Stimulated activated CD8-positive, alpha-beta memory T cell treated with anti-CD3 and anti-CD28 coated beads, Interleukin-4, amount 100 ng/mL, for 48 hours (primary cell): ENCODE measurements around the gene LAMA1.

Experiments
- DNase-seq: peaks from one replicate; pipeline ENCODE4 v3.0.0-alpha.2; 2020

The LAMA1 gene

DNA sequence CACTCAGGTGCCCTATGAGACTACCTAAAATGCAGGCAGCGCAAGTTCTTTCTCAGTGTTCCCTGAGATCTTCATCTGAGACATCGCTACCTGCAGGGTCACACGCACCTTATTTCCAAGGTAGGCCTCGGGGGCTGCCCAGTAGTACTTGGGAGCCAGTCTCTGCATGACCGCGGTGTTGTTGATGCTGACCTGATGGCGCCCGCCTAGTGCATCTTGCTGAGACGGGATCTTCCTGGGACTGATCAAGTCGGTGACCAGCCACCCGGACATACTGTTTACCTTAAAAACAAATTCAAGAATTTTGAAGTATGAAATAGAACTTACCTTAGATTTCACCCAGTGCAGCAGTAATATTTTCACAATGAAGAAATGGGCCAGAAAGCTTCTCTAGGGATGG, 80.1 kb downstream of the LAMA1 start:
- DNase-seq: no peak

DNA sequence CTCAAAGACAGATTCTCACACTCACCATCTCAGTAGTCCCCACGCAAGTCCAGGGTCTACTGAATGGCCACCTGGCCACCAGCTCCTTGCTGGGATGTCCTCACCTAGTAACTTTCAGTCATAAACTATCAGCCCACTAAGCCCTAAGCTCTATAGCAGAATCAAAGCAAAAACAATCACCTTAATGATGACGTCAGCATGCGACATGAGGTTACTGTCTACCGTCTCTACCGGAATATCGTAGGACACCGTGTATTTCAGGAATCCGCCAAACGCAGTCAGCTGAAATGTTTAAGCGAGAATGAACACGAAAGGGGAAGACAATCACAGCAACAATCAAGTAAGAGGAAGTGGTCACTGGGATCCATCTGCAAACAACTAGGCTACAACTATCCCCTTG, 81.8 kb downstream of the LAMA1 start:
- DNase-seq: no peak

DNA sequence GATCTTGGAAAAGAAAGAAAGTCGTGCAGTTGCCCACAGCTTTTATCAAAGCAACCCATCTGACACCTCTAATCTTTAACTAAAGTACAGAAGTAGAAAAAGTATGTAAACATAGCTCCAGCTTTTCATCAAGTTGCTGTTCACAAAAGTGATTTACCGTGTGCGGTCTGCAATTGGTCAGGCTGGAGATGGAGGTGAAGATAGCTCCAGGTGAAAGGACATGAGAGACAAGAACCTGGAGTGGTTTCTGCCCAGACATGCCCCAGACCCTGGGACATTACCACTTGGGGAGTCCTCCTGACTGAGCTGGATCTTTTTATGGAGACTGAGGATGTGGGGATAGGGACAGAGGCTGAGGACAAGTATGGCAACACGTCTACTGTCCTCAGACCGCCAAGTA, 82.7 kb downstream of the LAMA1 start:
- no peak for DNase-seq

DNA sequence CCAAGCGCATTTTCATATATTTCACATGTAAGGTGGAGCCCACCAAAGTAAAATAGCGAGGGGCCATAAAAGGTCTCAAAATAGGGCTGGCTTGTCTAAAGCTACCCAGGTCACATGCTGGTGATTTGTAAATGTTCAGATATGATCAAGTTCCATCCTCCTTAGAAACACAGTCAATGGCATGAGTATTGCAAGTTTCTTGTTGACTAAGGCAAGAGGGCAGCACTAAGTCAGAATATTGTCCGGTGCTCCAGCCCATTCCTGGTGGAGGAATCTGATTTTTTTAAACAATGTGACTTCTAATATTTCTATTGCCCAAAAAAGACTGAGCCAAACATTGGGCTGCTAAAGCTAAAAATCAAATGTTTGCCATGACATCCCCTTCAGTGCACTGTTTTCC, 85.1 kb downstream of the LAMA1 start:
- DNase-seq: no peak

DNA sequence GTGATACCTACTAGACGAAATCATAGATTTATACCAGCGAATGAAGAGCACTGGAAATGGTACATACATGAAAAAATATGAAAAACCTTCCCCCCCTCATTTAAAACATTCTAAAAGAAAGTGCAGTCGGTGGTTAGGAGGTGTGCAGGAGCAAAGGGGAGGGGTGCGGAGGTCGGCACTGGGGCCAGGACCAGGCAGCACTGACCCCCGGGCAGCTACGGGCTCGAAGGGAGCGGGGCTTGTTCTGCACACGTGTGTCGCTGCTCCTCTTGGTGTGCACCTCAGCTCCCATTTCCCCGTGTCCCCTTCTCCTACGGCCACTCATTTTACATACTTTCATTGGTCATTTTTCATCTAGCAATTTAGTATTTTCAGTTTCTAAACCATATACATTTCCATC, 89.0 kb downstream of the LAMA1 start:
- DNase-seq: no peak

DNA sequence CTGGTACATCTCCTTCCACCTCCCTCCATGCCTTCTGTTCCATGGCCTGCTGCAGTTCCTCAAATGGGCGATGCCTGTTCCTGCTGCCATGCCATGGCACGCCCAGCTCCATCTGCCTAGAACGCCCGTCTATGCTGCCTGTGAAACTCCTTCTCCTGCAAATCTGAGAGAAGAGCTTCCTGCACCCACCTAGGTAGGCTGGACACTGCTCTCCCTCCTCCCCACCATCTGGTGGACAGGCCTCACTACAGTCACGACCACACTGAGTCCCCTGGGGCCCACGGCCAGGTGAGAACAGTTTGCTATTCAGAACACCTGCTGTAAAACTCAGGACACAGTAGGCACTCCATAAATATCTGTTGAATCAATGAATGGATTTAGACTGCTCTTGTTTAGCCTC, 92.4 kb downstream of the LAMA1 start:
- DNase-seq: no peak

DNA sequence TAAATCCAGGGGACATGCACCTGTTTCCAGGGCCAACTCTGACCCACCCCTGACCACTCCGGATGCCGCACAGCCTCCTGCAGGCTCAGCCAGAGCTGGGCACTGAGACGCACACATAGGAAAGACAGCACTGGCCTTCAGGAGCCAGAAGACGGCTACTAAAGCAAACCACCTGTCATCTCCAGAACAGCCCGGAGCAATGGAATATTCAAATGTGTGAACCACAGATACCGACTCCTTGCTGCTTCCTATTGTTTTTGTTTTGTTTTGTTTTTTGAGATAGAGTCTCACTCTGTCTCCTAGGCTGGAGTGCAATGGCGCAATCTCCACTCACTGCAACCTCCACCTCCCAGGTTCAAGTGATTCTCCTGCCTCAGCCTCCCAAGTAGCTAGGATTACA, 94.0 kb downstream of the LAMA1 start:
- DNase-seq: no peak

DNA sequence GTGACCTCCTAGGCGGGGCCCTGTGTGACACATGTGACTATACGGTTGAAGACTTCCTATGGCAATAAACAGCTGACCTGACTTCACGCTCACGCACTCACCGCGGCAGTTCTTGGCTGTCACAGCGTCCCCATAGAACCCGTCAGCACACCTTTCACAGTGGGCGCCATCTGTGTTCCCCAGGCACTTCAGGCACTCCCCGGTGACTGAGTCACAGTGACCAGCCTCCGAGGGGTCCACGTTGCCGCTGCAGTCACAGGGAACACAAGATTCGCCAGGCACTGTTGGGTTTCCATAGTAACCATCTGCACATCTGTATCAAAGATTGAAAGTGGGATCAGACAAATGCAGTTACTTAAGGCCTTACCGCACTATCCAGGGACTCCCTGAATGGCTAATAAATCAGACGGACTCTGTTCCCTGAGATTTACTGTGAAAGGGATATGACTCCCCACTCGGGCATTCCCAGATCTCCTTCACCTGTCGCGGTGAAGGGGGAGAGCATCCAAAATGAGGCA, 94.5 kb downstream of the LAMA1 start:
- no peak for DNase-seq

DNA sequence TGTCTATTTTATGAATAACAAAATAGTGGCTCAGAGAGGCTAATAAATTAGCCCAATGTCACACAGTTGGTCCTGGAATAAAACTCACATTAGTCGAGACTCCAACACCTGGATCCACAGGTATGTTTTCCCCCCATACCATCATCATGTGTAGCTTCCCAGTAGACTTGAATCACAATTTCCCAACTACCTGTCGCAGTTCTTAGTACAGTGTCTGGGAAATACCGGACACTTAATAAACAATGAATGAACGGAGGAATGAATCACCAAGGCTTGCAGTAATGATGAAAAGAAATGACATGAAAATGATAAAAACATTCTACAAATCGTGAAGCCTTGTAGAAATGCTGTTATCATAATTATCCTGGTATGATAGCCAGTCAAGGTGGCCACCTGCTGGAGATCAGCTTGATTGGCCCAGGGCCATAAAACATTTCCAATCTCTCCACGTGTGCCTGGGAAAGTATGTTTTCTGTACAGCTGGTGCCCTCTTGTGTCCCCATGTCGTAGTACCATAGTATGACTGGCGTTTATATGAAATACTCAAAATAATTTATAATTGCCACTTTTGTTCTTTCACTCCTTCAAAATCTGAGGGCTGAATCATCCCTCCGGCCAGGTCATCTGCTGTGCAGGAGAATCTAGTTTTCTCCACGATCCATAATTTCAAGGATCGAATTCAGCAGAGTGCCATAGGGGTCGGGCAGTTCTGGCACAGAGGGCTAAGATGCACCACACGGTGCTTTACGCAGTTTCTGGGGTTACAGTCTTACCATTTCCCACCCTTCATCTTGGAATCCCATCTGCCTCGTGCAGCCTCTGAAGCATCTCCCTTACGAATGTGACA, 95.4 kb downstream of the LAMA1 start:
- no peak for DNase-seq

DNA sequence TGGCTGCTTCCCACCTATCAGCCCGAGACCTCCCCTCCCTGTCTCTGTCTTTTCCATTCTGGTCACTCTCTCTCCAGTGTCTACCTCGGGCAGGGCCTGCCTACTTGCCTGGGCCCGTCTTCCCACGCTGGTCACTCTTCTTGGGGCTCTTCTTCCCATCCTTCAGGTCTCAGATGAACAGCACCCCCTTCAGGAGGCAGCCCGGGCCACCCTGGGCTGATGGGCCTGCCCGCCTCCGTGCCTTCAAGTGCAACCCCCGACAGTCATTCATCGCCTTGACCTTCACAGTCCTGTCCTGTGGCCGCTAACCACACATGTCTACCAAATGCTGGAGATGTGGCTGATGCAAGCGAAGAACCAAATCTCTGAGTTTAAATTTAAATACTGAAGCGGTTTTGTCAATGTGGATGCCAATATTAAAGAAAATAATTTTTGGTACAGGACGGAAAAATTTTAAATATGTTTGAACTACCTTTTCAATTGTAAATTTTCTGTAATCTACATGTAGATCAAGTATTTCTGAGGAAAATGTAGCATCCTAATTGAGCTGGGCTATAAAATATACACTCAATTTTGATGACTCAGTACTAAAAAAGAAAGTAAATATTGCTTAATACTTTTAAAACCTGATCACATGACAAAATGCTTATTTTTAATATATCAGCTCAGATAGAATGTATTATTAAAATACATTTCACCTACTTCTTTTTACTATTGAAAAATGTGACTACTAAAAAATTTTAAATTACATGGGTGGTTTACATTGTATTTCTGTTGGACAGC, 96.4 kb downstream of the LAMA1 start:
- DNase-seq: no peak

DNA sequence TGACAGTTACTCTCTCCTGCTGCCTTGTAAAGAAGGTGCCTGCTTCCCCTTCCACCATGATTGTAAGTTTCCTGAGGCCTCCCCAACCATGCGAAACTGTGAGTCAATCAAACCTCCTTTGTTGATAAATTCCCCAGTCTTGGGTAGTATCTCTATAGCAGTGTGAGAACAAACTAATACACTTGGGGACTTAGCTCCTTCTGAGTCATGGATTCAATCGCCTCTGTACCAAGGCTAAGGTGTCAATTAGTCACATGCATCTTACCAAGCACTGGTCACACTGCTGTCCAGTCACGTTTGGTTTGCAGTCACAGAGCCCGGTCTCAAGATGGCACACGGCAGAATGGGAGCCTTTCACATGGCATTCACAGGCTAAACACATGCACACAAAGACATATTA, 100.6 kb downstream of the LAMA1 start:
- DNase-seq: no peak

DNA sequence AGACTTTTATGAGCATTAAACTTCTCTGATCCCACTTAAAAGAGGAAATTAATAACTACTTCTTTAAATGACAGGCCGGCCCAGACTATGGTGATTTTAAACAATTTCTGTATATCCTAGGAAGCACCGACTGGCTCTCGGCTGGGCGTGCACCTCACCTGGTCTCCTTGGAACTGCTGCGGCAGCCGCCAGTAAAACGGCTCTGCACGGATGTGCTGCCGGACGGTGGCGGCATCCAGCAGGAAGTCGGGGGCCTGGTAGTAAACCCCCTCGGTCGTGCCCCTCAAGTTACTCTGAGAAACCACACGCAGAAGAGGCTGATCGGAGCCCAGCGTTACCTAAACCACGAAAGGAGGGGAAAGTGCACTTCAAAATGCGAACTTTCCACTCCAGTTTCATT, 106.5 kb downstream of the LAMA1 start:
- no peak for DNase-seq

DNA sequence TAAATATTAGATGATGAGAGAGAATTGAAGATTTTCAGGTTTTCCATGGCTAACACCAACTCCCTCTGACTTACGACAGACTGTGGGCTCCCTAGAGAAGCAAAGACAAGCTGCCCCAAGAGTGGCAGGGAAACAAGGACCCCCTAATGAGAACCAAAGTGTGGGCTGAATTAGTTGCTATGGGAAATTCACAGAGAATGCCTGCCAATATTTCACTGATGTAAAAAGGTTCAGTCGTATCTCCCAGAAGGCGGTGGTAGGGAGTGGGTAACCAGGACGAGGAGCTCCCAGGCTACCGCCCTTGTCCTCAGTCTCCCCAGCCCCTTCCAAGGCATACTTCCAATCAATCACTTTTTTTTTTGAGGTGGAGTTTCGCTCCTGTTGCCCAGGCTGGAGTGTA, 113.6 kb downstream of the LAMA1 start:
- DNase-seq: no peak

DNA sequence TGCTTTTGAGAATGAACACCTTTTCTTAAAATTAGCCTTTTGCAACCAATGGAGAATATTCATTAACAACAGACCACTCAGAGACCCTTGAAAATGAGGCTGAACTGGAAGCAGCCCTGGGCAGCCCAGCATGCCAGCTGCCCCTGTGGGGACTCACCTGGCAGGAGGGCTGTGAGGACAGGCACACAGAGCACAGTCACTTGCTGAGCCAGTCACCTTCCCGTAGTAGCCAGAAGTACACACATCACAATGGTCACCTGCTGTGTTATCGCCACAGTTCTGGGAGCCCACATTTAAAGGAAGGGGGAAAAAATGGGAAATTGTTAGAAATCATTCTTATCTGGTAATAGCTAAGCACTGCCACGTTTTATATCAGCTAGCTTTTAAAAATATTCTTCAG, 115.5 kb downstream of the LAMA1 start:
- DNase-seq: no peak

DNA sequence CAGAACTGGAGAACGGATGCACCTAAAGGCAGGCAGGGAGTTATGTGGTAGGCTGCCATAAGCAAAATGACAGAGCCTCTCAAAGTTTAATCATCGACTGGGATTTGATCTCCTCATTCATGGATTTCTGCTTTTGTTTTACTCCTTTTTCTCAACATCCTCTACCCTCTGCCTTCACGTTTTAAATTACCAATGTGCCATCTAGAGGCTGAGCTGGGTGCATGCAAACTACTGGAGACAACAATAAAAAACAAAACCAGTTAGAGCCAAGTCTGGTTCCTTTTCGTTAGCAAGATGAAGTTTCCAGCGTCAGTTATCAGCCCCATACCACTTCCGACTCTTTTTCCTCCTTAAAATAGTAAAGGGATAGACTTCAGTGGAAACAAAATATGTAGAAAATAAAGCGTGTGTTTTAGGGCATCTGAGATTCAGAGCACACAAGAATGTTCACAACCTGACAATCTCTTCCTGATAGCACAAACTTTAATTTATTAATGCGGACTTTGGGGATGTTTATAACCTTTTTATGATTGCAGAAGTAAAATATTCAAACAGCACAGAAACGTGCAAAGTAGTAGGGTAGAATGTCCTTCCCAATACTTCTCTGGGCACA, 117.0 kb downstream of the LAMA1 start:
- no peak for DNase-seq

DNA sequence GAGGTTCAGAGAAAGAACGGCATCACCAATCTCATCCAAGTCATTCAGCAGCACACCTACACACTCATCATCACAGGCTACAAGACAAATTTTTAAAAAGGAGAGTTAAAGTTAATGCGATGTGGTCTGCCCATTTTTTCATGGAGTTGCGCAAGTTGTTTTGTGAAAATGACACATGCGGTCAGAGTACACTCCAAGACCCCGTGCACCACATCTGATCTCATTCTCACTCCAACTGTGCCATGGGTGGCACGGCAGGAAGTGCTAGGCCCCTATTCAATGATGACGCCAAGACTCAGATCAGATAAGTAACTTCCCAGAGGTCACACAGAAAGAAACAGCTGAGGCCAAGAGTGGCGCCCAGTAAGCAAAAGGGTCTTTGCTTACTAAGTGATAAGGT, 119.8 kb downstream of the LAMA1 start:
- DNase-seq: no peak

DNA sequence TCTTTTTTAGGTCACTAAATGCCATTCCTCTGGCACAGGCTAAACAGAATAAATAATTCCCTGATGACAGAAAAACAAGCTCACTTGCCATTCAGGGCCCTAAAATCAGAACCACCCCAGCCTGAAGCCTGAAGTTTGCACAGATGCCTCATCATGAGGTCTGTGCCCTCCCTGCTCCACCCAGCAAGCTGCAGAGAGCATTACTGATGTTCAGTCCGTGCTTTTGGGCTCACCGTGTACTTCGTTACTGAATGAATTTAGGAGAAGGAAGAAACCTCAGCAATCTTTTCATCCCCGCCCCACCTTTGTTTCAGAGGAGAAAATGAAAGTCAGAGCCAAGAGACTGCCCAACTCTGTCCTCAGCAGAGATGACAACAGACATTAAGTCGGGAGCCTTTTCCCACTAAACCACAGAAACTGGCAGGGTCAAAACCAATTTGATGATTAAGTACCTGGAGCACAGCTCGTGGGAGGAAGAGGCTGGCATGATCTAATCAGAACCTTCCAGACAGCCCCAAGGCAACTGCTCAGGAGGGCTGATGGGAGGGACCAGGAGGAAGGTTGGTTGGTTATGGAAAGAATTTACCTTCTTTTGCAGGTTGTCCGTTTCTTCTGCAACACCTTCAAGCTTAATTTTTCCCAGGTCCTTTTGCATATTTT, 122.7 kb downstream of the LAMA1 start:
- DNase-seq: no peak

DNA sequence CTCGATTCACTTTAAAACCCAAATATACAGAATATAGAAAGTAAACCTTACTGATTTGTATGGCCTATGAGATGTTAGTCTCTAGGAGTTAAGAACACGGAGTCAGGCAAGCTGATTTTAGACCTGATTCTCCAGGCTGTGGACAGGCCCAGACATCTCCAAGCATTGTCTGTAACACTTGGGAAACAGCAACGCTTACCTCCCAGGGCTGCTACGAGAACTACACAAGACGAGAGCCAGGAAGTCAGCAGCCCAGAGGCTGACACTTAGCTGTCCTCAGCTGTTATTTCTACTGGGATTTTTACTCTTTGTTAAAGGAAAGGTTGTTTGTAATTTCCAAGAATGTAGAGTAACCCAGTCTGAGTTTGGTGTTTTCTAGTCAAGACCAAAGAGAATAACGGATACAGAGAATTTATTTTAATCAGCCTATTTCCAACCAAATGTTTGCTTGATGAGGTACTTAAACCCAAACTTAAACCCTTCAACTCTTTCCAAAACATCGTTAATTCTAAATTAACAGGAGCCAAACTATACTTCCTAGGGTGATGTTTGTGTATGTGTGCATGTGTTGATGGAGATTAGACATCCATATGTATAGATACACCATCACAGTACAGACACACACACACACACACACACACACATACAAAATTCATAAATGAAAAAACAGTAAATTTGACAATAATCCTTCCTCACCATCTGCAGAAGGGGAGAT, 123.4 kb downstream of the LAMA1 start:
- no peak for DNase-seq

DNA sequence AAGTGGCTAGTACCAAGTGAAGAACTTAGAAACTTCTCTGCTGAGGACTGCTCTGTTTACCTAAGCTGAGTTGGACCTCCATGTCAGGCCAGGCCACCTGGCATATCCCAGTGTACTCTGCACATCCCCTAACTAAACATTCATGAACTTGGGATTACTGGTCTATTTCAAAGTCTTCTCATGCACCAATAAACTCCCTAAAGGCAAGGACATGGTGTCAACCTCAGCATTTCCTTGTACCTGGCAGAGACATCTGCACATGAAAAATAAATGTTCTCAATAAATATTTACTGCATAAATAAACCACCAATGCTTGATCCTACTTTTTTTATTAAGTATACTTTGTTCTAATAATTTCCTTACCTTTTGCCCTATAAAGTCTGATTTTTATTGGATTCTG, 124.8 kb downstream of the LAMA1 start:
- DNase-seq: no peak

DNA sequence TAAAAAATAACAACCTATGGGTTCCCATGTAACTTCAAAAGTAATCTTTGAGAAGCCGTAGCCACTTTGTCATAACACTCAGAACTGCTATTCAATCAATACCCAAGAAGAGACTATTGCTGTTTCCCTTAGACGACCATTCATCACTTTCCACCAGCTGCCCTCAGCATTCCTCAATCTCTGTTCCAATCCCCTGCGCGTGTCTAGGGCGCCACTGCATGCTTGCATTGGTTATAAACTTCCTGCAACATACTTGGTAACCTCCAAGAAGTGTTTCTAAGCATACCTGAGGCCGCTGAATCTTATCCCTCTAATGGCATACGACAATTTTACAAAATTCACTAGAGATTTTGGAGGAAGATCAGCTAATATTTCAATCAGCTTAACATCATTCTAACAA, 134.2 kb downstream of the LAMA1 start:
- DNase-seq: no peak

DNA sequence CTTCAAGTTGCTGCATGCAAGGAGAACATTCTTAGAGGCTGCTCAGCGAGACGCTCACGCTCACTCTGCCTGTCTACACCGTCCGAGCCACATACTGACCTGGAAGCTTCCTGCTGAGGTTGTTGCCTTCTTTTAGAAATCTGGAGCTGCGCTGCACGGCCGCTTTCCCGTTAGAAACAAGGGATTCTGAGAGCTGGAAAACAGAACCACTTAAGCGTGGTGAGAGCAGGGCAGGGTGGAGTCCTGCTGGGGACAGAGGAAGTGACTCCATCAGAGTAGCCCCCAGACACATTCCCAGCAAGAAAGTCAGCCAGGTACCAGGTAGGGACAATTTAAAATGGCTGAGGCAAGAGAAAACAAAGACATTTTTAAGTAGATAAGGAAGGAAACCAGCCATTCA, 135.2 kb downstream of the LAMA1 start:
- no peak for DNase-seq

DNA sequence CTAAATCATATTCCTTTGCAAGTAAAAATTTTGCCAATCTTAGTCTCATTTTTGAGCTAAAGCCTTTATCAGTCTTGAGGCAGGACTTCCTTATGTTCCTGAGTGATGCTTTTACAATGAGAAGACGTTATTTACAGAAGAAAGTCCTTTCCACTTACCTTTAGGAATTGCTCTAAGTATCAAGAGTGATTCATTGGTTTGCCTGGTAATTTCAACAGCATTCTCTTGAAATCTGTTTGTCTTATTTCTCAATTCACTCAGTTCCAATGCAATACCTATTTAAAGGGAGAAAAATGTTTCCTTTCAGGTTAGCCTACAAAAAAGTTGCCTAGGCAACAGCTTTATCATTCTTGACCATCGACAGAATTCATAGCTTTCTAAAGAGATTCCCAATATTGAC, 137.2 kb downstream of the LAMA1 start:
- no peak for DNase-seq

DNA sequence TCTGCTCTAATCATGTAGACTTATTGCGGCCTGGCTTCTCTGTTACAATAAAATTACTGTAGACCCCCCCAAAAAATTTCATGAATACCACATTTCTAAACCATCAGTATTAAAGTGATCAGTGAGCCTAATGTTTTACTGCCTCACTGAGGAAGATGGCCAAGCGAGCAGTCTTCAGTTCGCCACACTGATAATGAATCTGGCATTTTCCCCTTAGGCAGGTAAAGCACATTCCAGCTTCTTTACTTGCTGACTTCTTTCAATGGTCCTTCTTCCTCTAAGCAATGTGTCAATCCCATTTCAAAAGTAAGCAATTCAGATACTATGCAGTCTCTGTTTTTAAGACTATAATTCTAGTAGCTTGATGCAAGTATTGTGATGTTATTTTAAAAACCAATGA, 137.6 kb downstream of the LAMA1 start:
- DNase-seq: no peak
